IPS-18c (cell line): ENCODE measurements around the gene RAB14.
A peak's percentile ranks its signal among the peaks of the same experiment; 100 is the strongest.

Experiments
- H3K4me3 ChIP-seq: 2 replicates; pipeline ENCODE4 v1.7.0; 2013; ENCODE audit warnings: low read depth, mild to moderate bottlenecking, low read length, moderate library complexity; ENCODE audit not compliant: insufficient read depth
- H3K9me3 ChIP-seq: one replicate; pipeline ENCODE4 v1.6.1; 2013; ENCODE audit warnings: mild to moderate bottlenecking, low read length, moderate library complexity; ENCODE audit not compliant: control insufficient read depth, insufficient read depth

The RAB14 gene

GRCh38 chr9:121200356-121200755 lies 1.3 kb downstream of the RAB14 start:
- peak overlapping the region; percentile 86 for H3K4me3 ChIP-seq
- H3K9me3 ChIP-seq, result peaks cover 2% of the 10 kb centered on the region

- peaks cover 2% of the 10 kb centered on the region for H3K9me3 ChIP-seq
- H3K4me3 ChIP-seq, result peak overlapping the region; percentile 86; the same call in 1 of the 2 replicates
Measured at GRCh38 chr9:121199921-121200320, 1.7 kb downstream of the RAB14 start.

- no peak overlapping the region for H3K4me3 ChIP-seq
- H3K9me3 ChIP-seq, result peaks cover 2% of the 10 kb centered on the region
Measured at GRCh38 chr9:121198512-121199042, 3.1 kb downstream of the RAB14 start.

- peaks cover 2% of the 10 kb centered on the region for H3K9me3 ChIP-seq
- no peak overlapping the region for H3K4me3 ChIP-seq
Measured at GRCh38 chr9:121197132-121197531, 4.5 kb downstream of the RAB14 start.

- H3K4me3 ChIP-seq, result no peak overlapping the region
- H3K9me3 ChIP-seq, result peaks cover 2% of the 10 kb centered on the region
Measured at GRCh38 chr9:121196389-121196788, 5.3 kb downstream of the RAB14 start.

GRCh38 chr9:121194730-121195129 lies 6.9 kb downstream of the RAB14 start:
- Histone ChIP-seq H3K9me3 (no peaks in the 10 kb centered on the region), H3K4me3 (no peak overlapping the region)

GRCh38 chr9:121192959-121193640 lies 8.6 kb downstream of the RAB14 start:
- no peaks in the 10 kb centered on the region for H3K9me3 ChIP-seq
- no peak overlapping the region for H3K4me3 ChIP-seq

- H3K9me3 ChIP-seq, result no peaks in the 10 kb centered on the region
- no peak overlapping the region for H3K4me3 ChIP-seq
Measured at GRCh38 chr9:121192518-121192917, 9.2 kb downstream of the RAB14 start.

- no peak overlapping the region for H3K4me3 ChIP-seq
Measured at GRCh38 chr9:121191235-121191634, 10.4 kb downstream of the RAB14 start.

GRCh38 chr9:121189660-121190059 lies 12.0 kb downstream of the RAB14 start:
- H3K4me3 ChIP-seq, result no peak overlapping the region
- no peaks in the 10 kb centered on the region for H3K9me3 ChIP-seq

More at GRCh38 chr9:121191235-121191634, 10.4 kb downstream of the RAB14 start:
- H3K9me3 ChIP-seq, result no peaks in the 10 kb centered on the region

GRCh38 chr9:121189006-121189405 lies 12.7 kb downstream of the RAB14 start:
- Histone ChIP-seq H3K9me3 (no peaks in the 10 kb centered on the region), H3K4me3 (no peak overlapping the region)

GRCh38 chr9:121187636-121188305 lies 13.9 kb downstream of the RAB14 start:
- Histone ChIP-seq H3K4me3 (no peak overlapping the region), H3K9me3 (no peaks in the 10 kb centered on the region)

GRCh38 chr9:121185774-121186403 lies 15.8 kb downstream of the RAB14 start:
- H3K4me3 ChIP-seq, result no peak overlapping the region
- no peaks in the 10 kb centered on the region for H3K9me3 ChIP-seq

- Histone ChIP-seq H3K9me3 (no peaks in the 10 kb centered on the region), H3K4me3 (no peak overlapping the region)
Measured at GRCh38 chr9:121185178-121185745, 16.4 kb downstream of the RAB14 start.

GRCh38 chr9:121184463-121184862 lies 17.2 kb downstream of the RAB14 start:
- Histone ChIP-seq H3K9me3 (no peaks in the 10 kb centered on the region), H3K4me3 (no peak overlapping the region)

- H3K4me3 ChIP-seq, result no peak overlapping the region
- H3K9me3 ChIP-seq, result no peaks in the 10 kb centered on the region
Measured at GRCh38 chr9:121183666-121184423, 17.8 kb downstream of the RAB14 start.

GRCh38 chr9:121182989-121183388 lies 18.7 kb downstream of the RAB14 start:
- H3K9me3 ChIP-seq, result no peaks in the 10 kb centered on the region

More at GRCh38 chr9:121182989-121183388, 18.7 kb downstream of the RAB14 start:
- no peak overlapping the region for H3K4me3 ChIP-seq
